ENCODE results near the gene TBXA2R.

The TBXA2R gene

DNA sequence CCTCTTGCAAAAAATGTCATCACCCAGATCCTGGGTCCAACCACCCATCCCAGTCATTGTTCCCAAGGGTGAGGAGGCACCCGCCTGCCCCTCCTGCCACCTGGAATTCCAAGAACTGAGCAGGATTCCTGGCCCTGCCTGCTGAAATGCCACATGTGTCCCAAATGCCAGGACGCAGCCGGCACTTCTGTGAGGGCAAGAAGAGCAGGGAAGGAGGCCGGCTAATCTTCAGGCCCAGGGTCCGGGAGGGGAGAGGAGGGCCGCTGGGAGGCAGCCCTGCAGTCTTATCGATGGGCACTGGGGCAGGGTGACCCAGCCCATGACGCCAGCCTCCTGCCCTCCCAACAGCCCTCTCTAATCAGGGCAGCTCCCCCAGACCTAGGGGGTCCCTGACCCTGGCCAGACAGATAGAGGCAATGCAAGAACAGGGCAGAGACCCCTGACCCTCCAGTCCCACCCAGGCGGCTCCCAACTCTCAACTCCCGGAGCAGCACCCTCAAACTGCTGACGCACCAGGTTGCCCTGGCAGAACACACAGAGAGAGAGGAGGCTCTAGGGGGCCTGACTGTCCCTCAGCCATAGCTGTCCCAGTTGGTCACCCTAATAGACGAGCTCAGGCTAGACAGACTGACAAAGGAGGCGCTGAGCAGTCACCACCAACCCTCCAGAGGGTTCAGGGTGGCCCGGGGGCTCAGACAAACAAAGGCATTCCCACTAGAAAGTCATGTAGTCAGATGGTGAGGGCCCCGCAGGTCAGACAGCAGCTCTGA is 50.8 kb downstream of the TBXA2R start:
- H3K4me3 ChIP-seq (ENCODE audit: low read length), result peak overlapping the region; percentile 74
- TF ChIP-seq, protein P1, sequence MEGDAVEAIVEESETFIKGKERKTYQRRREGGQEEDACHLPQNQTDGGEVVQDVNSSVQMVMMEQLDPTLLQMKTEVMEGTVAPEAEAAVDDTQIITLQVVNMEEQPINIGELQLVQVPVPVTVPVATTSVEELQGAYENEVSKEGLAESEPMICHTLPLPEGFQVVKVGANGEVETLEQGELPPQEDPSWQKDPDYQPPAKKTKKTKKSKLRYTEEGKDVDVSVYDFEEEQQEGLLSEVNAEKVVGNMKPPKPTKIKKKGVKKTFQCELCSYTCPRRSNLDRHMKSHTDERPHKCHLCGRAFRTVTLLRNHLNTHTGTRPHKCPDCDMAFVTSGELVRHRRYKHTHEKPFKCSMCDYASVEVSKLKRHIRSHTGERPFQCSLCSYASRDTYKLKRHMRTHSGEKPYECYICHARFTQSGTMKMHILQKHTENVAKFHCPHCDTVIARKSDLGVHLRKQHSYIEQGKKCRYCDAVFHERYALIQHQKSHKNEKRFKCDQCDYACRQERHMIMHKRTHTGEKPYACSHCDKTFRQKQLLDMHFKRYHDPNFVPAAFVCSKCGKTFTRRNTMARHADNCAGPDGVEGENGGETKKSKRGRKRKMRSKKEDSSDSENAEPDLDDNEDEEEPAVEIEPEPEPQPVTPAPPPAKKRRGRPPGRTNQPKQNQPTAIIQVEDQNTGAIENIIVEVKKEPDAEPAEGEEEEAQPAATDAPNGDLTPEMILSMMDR (conservative IDR thresholded peaks at IDR 0.05; ENCODE audit: low read depth, low read length), result no peak

GRCh38 chr19:3554254-3555083 is 52.2 kb downstream of the TBXA2R start:
- no peak for DNase-seq (ENCODE audit: low read depth)
- TF ChIP-seq, protein P1 (conservative IDR thresholded peaks at IDR 0.05; ENCODE audit: low read depth, low read length), result no peak
- H3K4me3 ChIP-seq (ENCODE audit: low read length), result no peak overlapping the region

More for the DNA sequence above, 50.8 kb downstream of the TBXA2R start:
- DNase-seq (ENCODE audit: low read depth), result no peak

DNA sequence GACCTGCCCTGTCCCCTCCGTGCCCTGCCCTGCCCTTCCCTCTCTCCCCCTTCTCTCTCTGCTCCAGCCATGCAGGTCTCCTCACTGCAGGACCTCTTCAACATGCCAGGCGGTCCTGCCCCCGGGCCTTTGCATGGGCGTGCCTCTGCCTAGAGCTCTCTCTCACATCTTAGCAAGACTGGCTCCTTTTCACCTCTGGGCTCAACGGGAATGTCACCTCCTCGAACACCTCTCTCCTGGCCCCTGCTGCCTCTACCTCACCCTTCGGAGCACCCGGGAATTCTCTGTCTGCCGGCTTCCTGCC is 54.9 kb downstream of the TBXA2R start:
- TF ChIP-seq, protein P1 (conservative IDR thresholded peaks at IDR 0.05; ENCODE audit: low read depth, low read length), result no peak
- no peak overlapping the region for H3K4me3 ChIP-seq (ENCODE audit: low read length)
- DNase-seq (ENCODE audit: low read depth), result no peak

- DNase-seq (ENCODE audit: low read depth), result no peak
- no peak overlapping the region for H3K4me3 ChIP-seq (ENCODE audit: low read length)
- TF ChIP-seq, protein P1 (conservative IDR thresholded peaks at IDR 0.05; ENCODE audit: low read depth, low read length), result no peak
Observed at GRCh38 chr19:3550947-3551791, 55.5 kb downstream of the TBXA2R start.

DNA sequence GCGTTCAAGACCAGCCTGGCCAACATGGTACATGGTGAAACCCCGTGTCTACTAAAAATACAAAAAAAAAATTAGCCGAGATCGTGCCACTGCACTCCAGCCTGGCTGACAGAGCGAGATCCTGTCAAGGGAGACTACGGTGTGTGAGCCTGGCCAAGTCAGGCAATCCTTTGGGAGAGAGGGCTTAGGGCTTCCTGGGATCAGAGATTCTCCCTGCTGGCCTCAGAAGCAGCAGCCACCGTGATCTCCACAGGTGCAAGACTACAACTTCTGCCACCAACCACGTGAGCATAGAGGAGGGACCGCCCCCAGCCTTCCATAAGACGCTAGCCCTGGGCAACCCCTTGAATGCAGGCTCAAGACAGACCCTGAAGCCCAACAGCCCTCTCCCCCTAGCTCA is 56.9 kb downstream of the TBXA2R start:
- TF ChIP-seq, protein P1 (conservative IDR thresholded peaks at IDR 0.05; ENCODE audit: low read depth, low read length), result no peak

DNA sequence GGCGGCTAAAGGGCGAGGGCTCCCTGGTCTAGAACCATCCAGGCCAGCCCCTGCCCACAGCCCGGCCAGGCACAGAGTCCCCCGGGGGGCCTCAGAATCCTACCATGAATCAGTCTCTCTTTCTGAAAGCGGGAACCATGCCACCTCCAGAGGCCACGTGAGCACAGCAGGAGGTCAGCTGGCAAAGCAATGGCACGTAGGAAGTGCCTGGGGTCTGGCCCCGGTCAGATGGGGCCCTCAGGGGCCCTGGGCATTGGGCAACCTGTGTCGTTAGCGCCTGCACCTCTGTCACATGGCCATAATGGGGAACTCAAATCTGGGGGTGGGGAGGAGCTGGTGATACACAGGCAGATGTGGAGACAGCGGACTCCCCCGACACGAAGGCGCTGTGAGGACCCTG is 58.1 kb downstream of the TBXA2R start:
- DNase-seq (ENCODE audit: low read depth), result no peak
- H3K4me3 ChIP-seq (ENCODE audit: low read length), result no peak overlapping the region
- TF ChIP-seq, protein P1 (conservative IDR thresholded peaks at IDR 0.05; ENCODE audit: low read depth, low read length), result no peak

More for the DNA sequence above, 56.9 kb downstream of the TBXA2R start:
- H3K4me3 ChIP-seq (ENCODE audit: low read length), result no peak overlapping the region
- no peak for DNase-seq (ENCODE audit: low read depth)
